ENCODE measurements around the gene NEK1. TPM values are rescaled to one million over a fixed set of nuclear protein-coding genes. Genes with fewer than 3 reads are reported as not detected.

The NEK1 gene
- total and polyA plus RNA-seq, 2 of the 13 experiments (the other 11 are each of a cell fraction or from before 2014, with no cell fraction given), result 2.9 to 5.4 TPM

DNA sequence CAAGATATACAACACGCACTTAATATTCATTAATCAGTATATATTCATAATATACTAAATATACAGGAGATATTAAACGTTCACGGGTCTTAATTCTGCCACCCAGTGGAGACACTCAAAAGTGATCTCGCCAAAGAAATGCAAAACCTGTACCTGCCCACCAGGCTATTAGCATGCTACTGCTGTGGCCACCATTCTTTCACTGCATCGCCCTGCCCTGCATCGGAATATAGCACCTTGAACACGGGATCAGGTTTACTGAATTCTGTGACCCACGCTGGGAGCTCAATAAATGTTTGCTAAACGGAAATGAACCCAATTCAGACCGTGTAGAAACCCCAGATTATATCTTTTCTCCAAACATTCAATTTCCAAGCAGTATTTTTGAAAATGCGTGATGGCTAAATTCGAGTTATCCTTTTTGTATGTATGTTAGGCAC is 7.2 kb upstream of the NEK1 start:
- Histone ChIP-seq H3K27ac (ENCODE audit: extremely low read length, insufficient read depth, low read length) (peak overlapping the region; percentile 86), H3K9ac (ENCODE audit: insufficient read depth, low read depth, low read length) (peak overlapping the region; percentile 96), H2AFZ (ENCODE audit: low read length) (peak overlapping the region; percentile 32), H3K79me2 (ENCODE audit: insufficient read depth, low read length) (peaks cover 37% of the 10 kb centered on the region), H3K27me3 (ENCODE audit: control insufficient read depth in 1 of 2, insufficient read depth in 2 of 2, low read length in 2 of 2) (no peaks in the 10 kb centered on the region), H3K4me1 (ENCODE audit: insufficient read depth, low read length) (peaks cover 56% of the 10 kb centered on the region), H4K20me1 (ENCODE audit: insufficient read depth, low read length) (no peaks in the 10 kb centered on the region; the same call in 1 of the 2 replicates), H3K9me3 (ENCODE audit: low read length) (no peaks in the 10 kb centered on the region), H3K4me3 (replicated peaks in 1 of 3; ENCODE audit: insufficient read depth in 1 of 3, low read depth in 2 of 3, low read length in 3 of 3) (peak overlapping the region; percentile 79 to 84 (median 80)), H3K36me3 (replicated peaks in 1 of 2; ENCODE audit: control insufficient read depth in 1 of 2, insufficient read depth in 2 of 2, low read length in 2 of 2) (no peaks in the 10 kb centered on the region), H3K4me2 (ENCODE audit: low read depth, low read length) (peak overlapping the region; percentile 96)
- ChIA-PET POLR2A (interaction anchor here (0.7 to 1.7 kb wide), 5 partner anchors 8 to 407 kb away, joined by 3 to 10 read pairs (median 4); partner anchors contain the start of gene MFAP3L), CTCF (ENCODE audit: low intra/inter-chr PET ratio, low total read pairs) (no interaction called here)
- in situ Hi-C loops (cut with HindIII; ENCODE audit: extremely low pct_ligation_motif_present, low pct_unique_long_range_greater_than_20kb) (loop anchor here (10.0 to 25.0 kb wide), 2 partner anchors 95 to 468 kb away; partner anchors contain the start of gene AADAT), intact Hi-C loops (cut with micrococcal nuclease; ENCODE audit: unreplicated experiment) (loop anchor here (10.0 kb wide), 1 partner anchor 465 kb away; the partner anchor contains the start of gene AADAT)
- DNase-seq (ENCODE audit: low spot score) (peak; percentile 64), FAIRE-seq (peak; percentile 48), ATAC-seq (peak; percentile 74)
- TSS peak; percentile 98 for BruUV-seq (replicated peaks)
- WGBS (ENCODE audit: low lambda C conversion rate), result 1% methylated on average over 10 of the region's 12 CpGs
- TF ChIP-seq, protein P1, sequence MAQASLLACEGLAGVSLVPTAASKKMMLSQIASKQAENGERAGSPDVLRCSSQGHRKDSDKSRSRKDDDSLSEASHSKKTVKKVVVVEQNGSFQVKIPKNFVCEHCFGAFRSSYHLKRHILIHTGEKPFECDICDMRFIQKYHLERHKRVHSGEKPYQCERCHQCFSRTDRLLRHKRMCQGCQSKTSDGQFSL (CRISPR knock-in tag; IDR thresholded peaks at IDR 0.05), result 0 out of 2 replicates have a peak, but pooled peaks have one; percentile 22
- TF ChIP-seq, protein P2, sequence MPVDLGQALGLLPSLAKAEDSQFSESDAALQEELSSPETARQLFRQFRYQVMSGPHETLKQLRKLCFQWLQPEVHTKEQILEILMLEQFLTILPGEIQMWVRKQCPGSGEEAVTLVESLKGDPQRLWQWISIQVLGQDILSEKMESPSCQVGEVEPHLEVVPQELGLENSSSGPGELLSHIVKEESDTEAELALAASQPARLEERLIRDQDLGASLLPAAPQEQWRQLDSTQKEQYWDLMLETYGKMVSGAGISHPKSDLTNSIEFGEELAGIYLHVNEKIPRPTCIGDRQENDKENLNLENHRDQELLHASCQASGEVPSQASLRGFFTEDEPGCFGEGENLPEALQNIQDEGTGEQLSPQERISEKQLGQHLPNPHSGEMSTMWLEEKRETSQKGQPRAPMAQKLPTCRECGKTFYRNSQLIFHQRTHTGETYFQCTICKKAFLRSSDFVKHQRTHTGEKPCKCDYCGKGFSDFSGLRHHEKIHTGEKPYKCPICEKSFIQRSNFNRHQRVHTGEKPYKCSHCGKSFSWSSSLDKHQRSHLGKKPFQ (CRISPR knock-in tag; IDR thresholded peaks at IDR 0.05; ENCODE audit: insufficient replicate concordance), result peak; percentile 18
- TF ChIP-seq SSRP1 (CRISPR knock-in tag; IDR thresholded peaks at IDR 0.05) (0 out of 2 replicates have a peak, but pooled peaks have one; percentile 57), ZNF644 (CRISPR knock-in tag; IDR thresholded peaks at IDR 0.05; ENCODE audit: low read depth) (0 out of 2 replicates have a peak, but pooled peaks have one; percentile 25), NFKB2 (CRISPR knock-in tag; IDR thresholded peaks at IDR 0.05; ENCODE audit: borderline replicate concordance) (0 out of 2 replicates have a peak, but pooled peaks have one; percentile 2), HNF4G (IDR thresholded peaks at IDR 0.05; ENCODE audit: borderline replicate concordance, low read depth, low read length) (no peak), HNF4G (CRISPR knock-in tag; IDR thresholded peaks at IDR 0.05; ENCODE audit: borderline replicate concordance, low read depth) (no peak), JARID2 (CRISPR knock-in tag; IDR thresholded peaks at IDR 0.05; ENCODE audit: insufficient replicate concordance) (no peak), HOXD1 (CRISPR knock-in tag; IDR thresholded peaks at IDR 0.05) (0 out of 2 replicates have a peak, but pooled peaks have one; percentile 2), ISX (CRISPR knock-in tag; conservative IDR thresholded peaks at IDR 0.05) (0 out of 2 replicates have a peak, but pooled peaks have one; percentile 44), KLF6 (CRISPR knock-in tag; IDR thresholded peaks at IDR 0.05) (no peak), MXI1 (IDR thresholded peaks at IDR 0.05; ENCODE audit: borderline replicate concordance, low read depth, low read length) (0 out of 3 replicates have a peak, but pooled peaks have one; percentile 22), ZNF468 (CRISPR knock-in tag; IDR thresholded peaks at IDR 0.05) (no peak), ZNF264 (CRISPR knock-in tag; IDR thresholded peaks at IDR 0.05) (peak; percentile 43; the same call in 1 of the 2 replicates), SMC3 (IDR thresholded peaks at IDR 0.05; ENCODE audit: low read length) (peak; percentile 28; the same call in 1 of the 2 replicates), KMT2A (CRISPR knock-in tag; IDR thresholded peaks at IDR 0.05) (peak; percentile 3; the same call in 1 of the 2 replicates), ZEB1 (IDR thresholded peaks at IDR 0.05; ENCODE audit: insufficient replicate concordance, low read depth) (peak; percentile 90)
- TF ChIP-seq, protein P3, sequence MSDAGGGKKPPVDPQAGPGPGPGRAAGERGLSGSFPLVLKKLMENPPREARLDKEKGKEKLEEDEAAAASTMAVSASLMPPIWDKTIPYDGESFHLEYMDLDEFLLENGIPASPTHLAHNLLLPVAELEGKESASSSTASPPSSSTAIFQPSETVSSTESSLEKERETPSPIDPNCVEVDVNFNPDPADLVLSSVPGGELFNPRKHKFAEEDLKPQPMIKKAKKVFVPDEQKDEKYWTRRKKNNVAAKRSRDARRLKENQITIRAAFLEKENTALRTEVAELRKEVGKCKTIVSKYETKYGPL (CRISPR knock-in tag; IDR thresholded peaks at IDR 0.05), result 0 out of 2 replicates have a peak, but pooled peaks have one; percentile 19
- TF ChIP-seq, protein P4, sequence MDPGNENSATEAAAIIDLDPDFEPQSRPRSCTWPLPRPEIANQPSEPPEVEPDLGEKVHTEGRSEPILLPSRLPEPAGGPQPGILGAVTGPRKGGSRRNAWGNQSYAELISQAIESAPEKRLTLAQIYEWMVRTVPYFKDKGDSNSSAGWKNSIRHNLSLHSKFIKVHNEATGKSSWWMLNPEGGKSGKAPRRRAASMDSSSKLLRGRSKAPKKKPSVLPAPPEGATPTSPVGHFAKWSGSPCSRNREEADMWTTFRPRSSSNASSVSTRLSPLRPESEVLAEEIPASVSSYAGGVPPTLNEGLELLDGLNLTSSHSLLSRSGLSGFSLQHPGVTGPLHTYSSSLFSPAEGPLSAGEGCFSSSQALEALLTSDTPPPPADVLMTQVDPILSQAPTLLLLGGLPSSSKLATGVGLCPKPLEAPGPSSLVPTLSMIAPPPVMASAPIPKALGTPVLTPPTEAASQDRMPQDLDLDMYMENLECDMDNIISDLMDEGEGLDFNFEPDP (CRISPR knock-in tag; conservative IDR thresholded peaks at IDR 0.05), result no peak

All from HepG2 (cell line).